CD4-positive, alpha-beta T cell treated with Interferon gamma for 1 hour (primary cell): ENCODE data around the gene ADRA2B.

Experiments
- DNase-seq: peaks from one replicate; pipeline ENCODE4 v3.0.0-alpha.2; 2020

Gene ADRA2B

GRCh38 chr2:96115631-96116423 lies 544 bp downstream of the ADRA2B start:
- DNase-seq: peak; percentile 1

- DNase-seq: no peak
These were observed 1.3 kb downstream of the ADRA2B start for GRCh38 chr2:96114903-96115581.

DNA sequence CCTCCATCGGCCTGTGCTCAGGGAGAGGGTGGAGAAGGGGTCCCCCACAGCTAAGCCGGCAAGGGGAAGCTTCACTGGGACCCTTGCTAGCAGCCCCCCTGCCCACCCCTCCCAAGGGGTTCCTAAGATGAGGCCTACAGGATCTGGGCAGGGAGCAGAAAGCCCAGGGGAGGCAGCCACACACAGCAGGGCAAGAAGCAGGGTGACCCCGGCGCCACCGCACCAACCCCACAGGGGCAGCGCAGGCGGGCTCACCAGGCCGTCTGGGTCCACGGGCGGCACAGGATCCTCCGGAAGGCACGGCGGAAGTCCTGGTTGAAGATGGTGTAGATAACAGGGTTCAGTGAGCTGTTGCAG lies 1.8 kb downstream of the ADRA2B start:
- no peak for DNase-seq

DNA sequence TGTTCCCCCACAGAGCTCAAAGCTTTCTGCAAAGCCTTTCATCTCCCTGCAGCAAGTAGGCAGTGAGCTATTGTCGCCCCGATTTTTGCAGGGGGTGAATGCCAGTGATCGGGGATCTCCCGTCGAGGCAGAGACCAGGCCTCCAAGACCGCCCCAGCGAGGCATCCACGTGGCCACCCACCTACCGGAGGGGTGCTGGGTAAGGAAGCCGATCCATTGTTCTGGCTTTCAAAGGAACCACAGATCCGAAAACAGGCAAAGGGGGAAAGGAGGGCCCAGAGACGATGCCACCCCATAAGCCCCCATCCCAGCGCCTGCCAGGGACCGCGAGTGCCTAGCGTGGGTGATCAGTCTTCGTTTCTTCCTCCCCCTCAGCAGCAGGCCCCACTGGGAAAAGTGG lies 2.4 kb downstream of the ADRA2B start:
- DNase-seq: no peak

- no peak for DNase-seq
These were observed 3.0 kb downstream of the ADRA2B start for GRCh38 chr2:96113367-96113677.

GRCh38 chr2:96112501-96113366 lies 3.6 kb downstream of the ADRA2B start:
- no peak for DNase-seq

DNA sequence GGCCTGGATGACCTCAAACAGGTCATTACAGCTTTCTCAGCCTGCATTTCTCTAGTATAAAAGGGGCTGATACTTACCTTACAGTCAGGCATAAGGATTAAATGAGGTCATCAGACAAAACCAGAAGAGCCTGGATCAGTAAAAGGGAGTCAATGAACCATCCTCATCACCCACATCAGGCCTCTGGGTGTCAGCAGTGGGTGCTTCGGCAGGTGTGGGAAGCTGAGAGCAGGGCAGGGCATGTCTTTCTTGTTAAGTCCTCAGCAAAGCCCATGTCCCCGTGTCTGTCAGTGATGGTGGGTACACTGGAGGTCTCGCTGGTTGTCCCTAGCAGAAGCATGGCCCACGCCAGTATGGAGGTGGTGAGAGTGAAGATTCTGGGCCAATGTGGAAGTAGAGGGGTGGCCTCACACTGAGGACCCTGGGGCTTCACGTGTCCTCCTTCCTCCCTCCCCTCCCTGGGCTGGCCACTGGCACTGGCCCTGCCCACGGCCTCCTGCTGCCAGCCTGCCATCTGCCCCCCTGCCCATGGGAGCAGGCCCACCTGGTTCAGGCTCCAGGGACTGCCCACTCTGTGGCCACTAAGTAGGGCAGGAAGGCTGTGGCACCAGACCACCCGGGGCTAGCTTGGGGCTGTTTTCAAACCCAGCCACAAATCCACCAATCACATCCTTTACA lies 4.4 kb downstream of the ADRA2B start:
- DNase-seq: no peak

DNA sequence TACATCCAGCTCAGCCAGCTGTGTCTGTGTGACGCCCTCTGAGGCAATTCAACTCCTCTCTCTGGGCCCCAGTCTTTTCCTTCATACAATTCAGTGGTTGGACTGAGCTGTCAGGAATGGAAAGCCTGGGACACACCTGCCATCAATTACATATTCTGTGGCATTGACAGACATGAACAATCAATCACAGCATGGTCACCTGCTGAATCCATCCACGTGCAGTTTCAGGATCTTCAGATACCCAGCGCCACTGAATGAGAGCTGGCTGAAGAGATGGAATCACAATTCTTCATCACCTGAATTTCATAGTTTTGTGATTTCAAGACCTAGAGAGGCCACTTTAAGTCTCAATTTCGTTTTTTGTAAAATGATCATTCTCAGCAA lies 5.1 kb downstream of the ADRA2B start:
- no peak for DNase-seq

GRCh38 chr2:96110621-96111256 lies 5.6 kb downstream of the ADRA2B start:
- DNase-seq: no peak

- DNase-seq: no peak
These were observed 6.3 kb downstream of the ADRA2B start for GRCh38 chr2:96109931-96110511.

DNA sequence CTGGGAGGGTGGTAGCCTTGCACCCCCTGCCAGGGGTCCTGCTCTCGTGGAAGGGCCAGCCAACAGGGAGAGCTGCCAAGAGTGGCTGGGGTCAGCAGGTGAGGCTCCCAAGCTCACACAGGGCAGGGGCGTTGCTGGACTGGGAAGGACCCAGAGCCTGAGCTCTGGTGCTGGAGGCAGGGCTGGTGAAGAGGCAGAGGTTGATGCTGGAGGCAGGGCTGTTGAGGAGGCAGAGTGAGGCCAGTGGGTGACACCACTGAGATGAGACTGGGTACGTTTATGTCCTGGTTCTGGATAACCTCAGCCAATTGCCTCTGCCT lies 7.0 kb downstream of the ADRA2B start:
- DNase-seq: no peak

DNA sequence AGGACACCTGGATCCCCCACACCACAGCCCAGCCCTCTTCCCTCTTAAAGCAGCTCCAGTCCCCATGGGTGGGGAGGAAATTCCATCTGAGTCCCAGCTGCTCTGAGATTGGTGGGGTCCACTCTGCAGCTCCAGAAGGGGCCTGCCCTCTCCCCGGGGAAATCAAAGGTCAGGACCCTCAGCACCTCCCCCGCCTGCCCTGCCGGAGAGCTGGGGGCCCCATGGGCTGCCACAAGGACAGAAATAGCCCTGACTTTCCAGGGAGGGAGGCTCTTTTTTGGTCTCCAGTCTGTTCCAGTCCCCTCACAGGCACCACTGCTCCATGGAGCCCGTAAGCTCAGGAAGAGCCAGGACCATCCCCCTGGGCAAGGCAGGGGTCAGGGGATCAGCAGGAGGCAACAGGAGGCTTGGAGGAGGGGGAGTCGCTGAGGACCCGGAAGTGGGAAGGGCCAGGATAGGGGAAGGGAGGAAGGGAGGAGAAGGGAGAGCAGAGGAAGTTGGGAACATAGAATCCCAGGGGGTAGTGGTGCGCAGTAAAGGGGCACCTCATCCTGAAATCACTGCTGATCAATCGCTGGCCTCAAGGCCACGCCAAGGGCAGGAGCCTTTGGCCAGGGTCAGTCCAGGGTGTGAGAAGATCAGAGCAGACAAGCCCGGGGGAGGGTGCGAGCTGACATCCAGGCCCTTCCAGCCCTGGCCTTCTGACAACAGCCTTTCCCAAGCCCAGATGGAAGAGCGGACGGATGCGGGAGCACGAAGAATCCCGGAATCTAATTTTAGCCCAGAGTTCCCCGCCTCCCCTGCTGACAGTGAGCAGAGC lies 7.6 kb downstream of the ADRA2B start:
- DNase-seq: no peak

GRCh38 chr2:96108151-96108540 lies 8.2 kb downstream of the ADRA2B start:
- no peak for DNase-seq

DNA sequence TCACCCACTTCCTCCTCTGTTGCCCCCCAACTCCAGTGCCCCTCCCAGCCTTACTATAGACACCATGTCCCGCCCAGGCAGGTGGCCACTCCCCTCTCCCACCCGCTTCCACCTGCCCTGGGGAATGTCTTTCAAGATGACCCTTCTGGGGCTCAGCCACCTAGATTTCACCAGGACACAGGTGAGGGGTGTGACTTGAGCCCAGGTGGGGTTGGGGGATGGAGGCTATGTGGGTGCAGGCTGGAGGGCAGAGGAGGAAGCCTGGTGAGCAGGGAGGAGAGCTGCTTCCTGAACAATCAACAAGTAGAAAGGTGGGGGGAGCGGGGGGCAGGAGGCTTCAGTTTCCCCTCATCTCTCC lies 8.7 kb downstream of the ADRA2B start:
- no peak for DNase-seq

DNA sequence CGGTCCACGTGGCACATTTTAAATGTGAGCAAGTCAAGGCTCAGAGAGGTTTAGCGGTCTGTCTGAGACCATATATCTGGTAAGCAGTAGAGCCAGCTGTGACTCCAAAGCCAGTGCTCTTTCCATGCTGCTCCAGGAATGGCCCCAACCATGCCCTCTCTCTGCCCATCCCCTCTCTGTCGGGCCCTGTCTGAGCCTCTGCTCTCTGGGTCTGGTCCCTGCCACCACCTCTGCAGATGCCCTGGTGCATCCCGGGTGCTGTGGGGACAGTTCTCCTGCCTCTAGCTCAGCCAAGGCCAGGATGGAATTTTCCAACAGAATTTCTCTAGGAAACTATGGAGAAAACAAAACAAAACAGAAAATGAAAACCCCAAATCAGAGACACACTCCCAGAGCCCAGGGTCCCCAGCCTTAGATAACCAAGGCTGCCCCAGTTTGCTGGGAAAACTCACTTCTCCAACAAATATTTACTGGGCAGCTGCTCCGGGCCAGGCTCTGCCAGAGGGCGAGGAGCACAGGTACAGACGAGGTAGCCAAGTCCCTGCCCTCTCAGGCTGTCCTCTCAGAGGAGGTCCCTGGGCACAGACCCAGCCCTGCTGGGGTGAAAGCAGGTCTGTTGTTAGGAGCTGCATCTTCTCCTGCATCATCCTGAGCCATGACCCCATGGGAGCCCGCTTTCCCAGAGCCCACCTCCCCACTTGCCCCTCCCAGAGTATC lies 9.2 kb downstream of the ADRA2B start:
- no peak for DNase-seq

GRCh38 chr2:96105994-96106715 lies 10.2 kb downstream of the ADRA2B start:
- DNase-seq: no peak

DNA sequence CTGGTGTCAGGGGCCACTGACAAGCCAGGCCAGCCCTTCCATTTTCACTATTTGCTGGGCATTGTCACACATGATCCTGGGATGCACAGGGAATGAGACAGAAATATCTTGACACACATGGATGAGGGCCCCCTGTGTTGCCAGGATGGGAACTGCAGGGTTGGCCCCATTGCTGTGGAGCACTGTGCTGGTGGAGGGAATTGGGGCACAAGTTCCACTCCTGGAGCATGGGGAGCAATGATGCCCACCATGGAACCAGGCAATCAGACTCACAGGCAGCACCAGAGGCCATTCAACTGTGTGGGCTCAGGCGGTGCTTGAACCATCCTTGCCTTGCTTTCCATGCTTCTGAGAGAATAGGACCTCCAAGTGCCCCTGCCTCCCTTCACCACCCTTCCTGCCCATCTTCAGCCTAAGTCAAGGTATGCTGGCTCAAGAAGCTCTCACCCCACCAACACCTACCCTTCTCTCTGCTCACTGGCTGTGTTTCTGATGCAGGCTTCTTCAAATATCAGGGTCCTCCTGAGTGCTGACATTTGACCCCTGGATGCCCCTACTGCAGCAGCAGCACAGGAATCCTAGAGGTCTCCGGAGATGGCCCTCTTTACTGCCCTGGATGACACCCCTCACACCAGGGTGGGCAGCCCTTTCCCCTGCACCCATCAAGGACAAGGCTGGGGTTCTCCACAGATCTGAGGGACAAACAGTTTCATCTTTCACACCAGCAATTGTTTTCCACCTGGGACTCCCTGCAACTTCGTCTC lies 11.0 kb downstream of the ADRA2B start:
- no peak for DNase-seq

- no peak for DNase-seq
These were observed 11.9 kb downstream of the ADRA2B start for GRCh38 chr2:96104487-96104861.

GRCh38 chr2:96103761-96104486 lies 12.4 kb downstream of the ADRA2B start:
- DNase-seq: no peak
